SK-N-SH (cell line): ENCODE data around the gene NFE2. TPM values are rescaled to one million over a fixed set of nuclear protein-coding genes. Genes with fewer than 3 reads are reported as not detected.

Source experiments
- CTCF ChIA-PET: fragments of 300-600, 350-600 bp; formaldehyde crosslinking; extraction: SDS; loops from one replicate; lab custom pipeline; 2021; lab: Yijun Ruan, JAX
- POLR2A ChIA-PET: fragments of 350-600 bp; sonication (Branson Sonifier 250); formaldehyde crosslinking; extraction: SDS; loops from one replicate; lab custom pipeline; 2020; ENCODE audit warnings: antibody characterized with exemption, inconsistent platforms; lab: Yijun Ruan, JAX
- DNase-seq: peaks from one replicate; pipeline ENCODE4 v3.0.0; 2012
- H2AFZ ChIP-seq: fragments of 200-600 bp; sonication (generic); 2 replicates; pipeline ENCODE4 v1.8.1; 2016; ENCODE audit warnings: antibody characterized with exemption, mild to moderate bottlenecking, low read depth
- H3F3A ChIP-seq: fragments of 200-600 bp; sonication (generic); replicated peaks from 2 replicates; pipeline ENCODE3; 2016; ENCODE audit warnings: antibody characterized with exemption, mild to moderate bottlenecking; ENCODE audit not compliant: insufficient read depth
- H3K27ac ChIP-seq, 2 experiments: fragments of 200-500 bp in 1 of 2; fragments of 200-600 bp in 1 of 2; sonication (Bioruptor generic) in 1 of 2; sonication (generic), shearing (Covaris generic) in 1 of 2; 2 replicates each; pipeline versions ENCODE4 v1.5.1 to v1.6.1; 2014 to 2016; ENCODE audit warnings: low read depth in 2 of 2, inconsistent platforms in 1 of 2, low read length in 1 of 2, mild to moderate bottlenecking in 1 of 2, mixed read lengths in 1 of 2
- H3K27me3 ChIP-seq: fragments of 200-600 bp; sonication (generic), shearing (Covaris generic); 2 replicates; pipeline ENCODE4 v1.6.1; 2016; ENCODE audit warnings: mixed run types; ENCODE audit not compliant: insufficient read depth
- H3K36me3 ChIP-seq, 2 experiments: fragments of 200-500 bp in 1 of 2; fragments of 200-600 bp in 1 of 2; sonication (Bioruptor generic) in 1 of 2; sonication (generic) in 1 of 2; replicated peaks in 1 of 2; 2 replicates each; pipeline versions ENCODE3 to v1.5.1; 2014 to 2016; ENCODE audit warnings: low read length in 1 of 2, mild to moderate bottlenecking in 1 of 2; ENCODE audit not compliant: insufficient read depth in 2 of 2, control insufficient read depth in 1 of 2
- H3K4me1 ChIP-seq, 2 experiments: fragments of 200-500 bp in 1 of 2; fragments of 200-600 bp in 1 of 2; sonication (Bioruptor generic) in 1 of 2; sonication (generic), shearing (Covaris generic) in 1 of 2; 2 replicates each; pipeline versions ENCODE4 v1.5.1 to v1.6.1; 2014 to 2016; ENCODE audit warnings: low read depth in 1 of 2, low read length in 1 of 2, mixed run types in 1 of 2; ENCODE audit not compliant: insufficient read depth in 2 of 2, control insufficient read depth in 1 of 2
- H3K4me2 ChIP-seq: fragments of 200-600 bp; sonication (generic), shearing (Covaris generic); 2 replicates; pipeline ENCODE4 v1.6.1; 2017; ENCODE audit warnings: mixed run types
- H3K4me3 ChIP-seq, 2 experiments: fragments of 200-500 bp in 1 of 2; fragments of 200-600 bp in 1 of 2; sonication (Bioruptor generic) in 1 of 2; sonication (generic), shearing (Covaris generic) in 1 of 2; 2 replicates each; pipeline versions ENCODE4 v1.5.1 to v1.8.1; 2014 to 2016; ENCODE audit warnings: low read depth in 2 of 2, inconsistent platforms in 1 of 2, low read length in 1 of 2, mild to moderate bottlenecking in 1 of 2, mixed read lengths in 1 of 2, moderate library complexity in 1 of 2
- H3K79me2 ChIP-seq: fragments of 200-600 bp; sonication (generic); 2 replicates; pipeline ENCODE4 v1.8.1; 2017; ENCODE audit warnings: mild to moderate bottlenecking; ENCODE audit not compliant: insufficient read depth
- H3K9ac ChIP-seq: fragments of 200-600 bp; sonication (generic); 2 replicates; pipeline ENCODE4 v1.6.1; 2017; ENCODE audit warnings: mixed run types
- H3K9me2 ChIP-seq: fragments of 200-600 bp; sonication (generic); 2 replicates; pipeline ENCODE4 v1.6.1; 2017; ENCODE audit warnings: mixed run types
- H3K9me3 ChIP-seq: fragments of 200-600 bp; sonication (generic); 2 replicates; pipeline ENCODE4 v1.6.1; 2017; ENCODE audit warnings: mixed run types, mild to moderate bottlenecking, moderate library complexity
- H4K20me1 ChIP-seq: fragments of 200-600 bp; sonication (generic); 2 replicates; pipeline ENCODE4 v1.6.1; 2017; ENCODE audit warnings: mild to moderate bottlenecking, mixed run types; ENCODE audit not compliant: insufficient read depth
- CHD2 ChIP-seq: fragments of 150-350 bp; IDR thresholded peaks from 2 replicates; pipeline ENCODE4 v1.6.1; 2018; ENCODE audit warnings: low read length; ENCODE audit not compliant: partially characterized antibody
- CTCF ChIP-seq: fragments of 200-600 bp; sonication (generic); IDR thresholded peaks from 2 replicates; pipeline ENCODE4 v1.6.1; 2017; ENCODE audit warnings: antibody characterized with exemption, mild to moderate bottlenecking, moderate library complexity
- EP300 ChIP-seq, 2 experiments: IDR thresholded peaks; 2 replicates each; pipeline versions ENCODE4 v1.4.0 to v1.6.1; 2012; ENCODE audit warnings: borderline replicate concordance in 1 of 2, low read depth in 1 of 2, low read length in 1 of 2
- FOSL2 ChIP-seq: IDR thresholded peaks from 2 replicates; pipeline ENCODE4 v1.4.0; 2012; ENCODE audit warnings: low read depth, mild to moderate bottlenecking, moderate library complexity, borderline replicate concordance
- FOXM1 ChIP-seq: IDR thresholded peaks from 2 replicates; pipeline ENCODE4 v1.4.0; 2012; ENCODE audit warnings: low read depth, mild to moderate bottlenecking
- MAX ChIP-seq: IDR thresholded peaks from 2 replicates; pipeline ENCODE4 v1.4.0; 2012; ENCODE audit warnings: low read depth
- MXI1 ChIP-seq: IDR thresholded peaks from 2 replicates; pipeline ENCODE4 v1.6.1; 2012; ENCODE audit warnings: mild to moderate bottlenecking, low read depth, low read length, improper control_type of control experiment
- PBX3 ChIP-seq: IDR thresholded peaks from 2 replicates; pipeline ENCODE4; 2012
- RAD21 ChIP-seq: IDR thresholded peaks from 2 replicates; pipeline ENCODE4 v1.6.1; 2012; ENCODE audit warnings: mild to moderate bottlenecking, low read length
- RCOR1 ChIP-seq: fragments of 150-350 bp; IDR thresholded peaks from 2 replicates; pipeline ENCODE4 v1.6.1; 2017; ENCODE audit warnings: antibody characterized with exemption, low read length
- RFX5 ChIP-seq: IDR thresholded peaks from 2 replicates; pipeline ENCODE4 v1.6.1; 2012; ENCODE audit warnings: mild to moderate bottlenecking, improper control_type of control experiment, low read length
- SIN3A ChIP-seq: IDR thresholded peaks from 2 replicates; pipeline ENCODE4 v1.6.1; 2012; ENCODE audit warnings: low read depth, mild to moderate bottlenecking, low read length, moderate library complexity, borderline replicate concordance
- TAF1 ChIP-seq: IDR thresholded peaks from 2 replicates; pipeline ENCODE4 v1.6.1; 2012; ENCODE audit warnings: low read depth, mild to moderate bottlenecking, low read length, moderate library complexity, borderline replicate concordance
- TEAD4 ChIP-seq: IDR thresholded peaks from 2 replicates; pipeline ENCODE4 v1.4.0; 2012; ENCODE audit warnings: mild to moderate bottlenecking, borderline replicate concordance; ENCODE audit not compliant: insufficient read depth
- USF1 ChIP-seq: IDR thresholded peaks from 2 replicates; pipeline ENCODE4 v1.4.0; 2012; ENCODE audit warnings: low read depth, borderline replicate concordance
- USF2 ChIP-seq: fragments of 150-350 bp; IDR thresholded peaks from 2 replicates; pipeline ENCODE4 v1.6.1; 2017; ENCODE audit warnings: antibody characterized with exemption, low read length, low read depth, borderline replicate concordance
- ZBTB33 ChIP-seq: IDR thresholded peaks from 2 replicates; pipeline ENCODE4 v1.4.0; 2012; ENCODE audit warnings: low read depth, borderline replicate concordance
- WGBS: methylation state at CpG from one replicate; pipeline ENCODE4 v1.1.6; 2017; ENCODE audit warnings: low lambda C conversion rate; 5-methylcytosine and 5-hydroxymethylcytosine counted together
- polyA plus RNA-seq, 3 experiments: library from polyadenylated mRNA; depleted of rRNA; stranded (reverse); fragments of >200 nt; gene quantifications; 2 replicates each; pipeline ENCODE4 v1.2.3, GENCODE V29; 2012

NFE2 gene
- polyA plus RNA-seq, 1 of the 3 experiments (the other 2 are of a cell fraction) = 0.25 TPM

GRCh38 chr12:54301428-54302048 is 723 bp upstream of the NFE2 start:
- WGBS = 77% methylated on average over 1 of the region's 1 CpG
- Histone ChIP-seq H4K20me1 (no peaks in the 10 kb centered on the region), H3K4me1 (peaks cover 0 to 10% of the 10 kb centered on the region in 2 experiments; a peak in 1 of 4 replicates), H3F3A (peaks cover 3% of the 10 kb centered on the region), H3K9ac (no peak overlapping the region), H3K27ac (no peak overlapping the region), H3K9me3 (no peaks in the 10 kb centered on the region), H3K4me3 (no peak overlapping the region), H2AFZ (no peak overlapping the region), H3K79me2 (no peaks in the 10 kb centered on the region), H3K36me3 (no peaks in the 10 kb centered on the region), H3K4me2 (no peak overlapping the region; the same call in 1 of the 2 replicates), H3K27me3 (no peaks in the 10 kb centered on the region; the same call in 1 of the 2 replicates), H3K9me2 (no peaks in the 10 kb centered on the region)
- ChIA-PET CTCF (interaction anchor here (0.6 to 4.5 kb wide), 7 partner anchors 8 to 106 kb away, joined by 3 to 18 read pairs (median 5); partner anchors contain the start of gene COPZ1), POLR2A (interaction anchor here (0.6 to 1.2 kb wide), 3 partner anchors 10 to 53 kb away, joined by 3 read pairs; no protein-coding TSS in a partner anchor)
- TF ChIP-seq RFX5 (no peak), CHD2 (no peak), RCOR1 (no peak), RAD21 (no peak), USF1 (no peak), MXI1 (no peak), SIN3A (no peak), EP300 (IDR thresholded peaks at IDR 0.05; ENCODE audit: borderline replicate concordance in 1 of 2, low read depth in 1 of 2, low read length in 1 of 2) (no peak), ZBTB33 (no peak), TAF1 (no peak), CTCF (no peak), USF2 (no peak), FOSL2 (no peak), MAX (no peak), PBX3 (no peak), FOXM1 (no peak), TEAD4 (no peak)
- no peak for DNase-seq
